ENCODE data around the gene SLC25A21. TPM values are rescaled to one million over a fixed set of nuclear protein-coding genes. Genes with fewer than 3 reads are reported as not detected.

SLC25A21 gene
- total and polyA plus RNA-seq, 2 of the 13 experiments (the other 11 are each of a cell fraction or from before 2014, with no cell fraction given) = 1.9 to 2.9 TPM

DNA sequence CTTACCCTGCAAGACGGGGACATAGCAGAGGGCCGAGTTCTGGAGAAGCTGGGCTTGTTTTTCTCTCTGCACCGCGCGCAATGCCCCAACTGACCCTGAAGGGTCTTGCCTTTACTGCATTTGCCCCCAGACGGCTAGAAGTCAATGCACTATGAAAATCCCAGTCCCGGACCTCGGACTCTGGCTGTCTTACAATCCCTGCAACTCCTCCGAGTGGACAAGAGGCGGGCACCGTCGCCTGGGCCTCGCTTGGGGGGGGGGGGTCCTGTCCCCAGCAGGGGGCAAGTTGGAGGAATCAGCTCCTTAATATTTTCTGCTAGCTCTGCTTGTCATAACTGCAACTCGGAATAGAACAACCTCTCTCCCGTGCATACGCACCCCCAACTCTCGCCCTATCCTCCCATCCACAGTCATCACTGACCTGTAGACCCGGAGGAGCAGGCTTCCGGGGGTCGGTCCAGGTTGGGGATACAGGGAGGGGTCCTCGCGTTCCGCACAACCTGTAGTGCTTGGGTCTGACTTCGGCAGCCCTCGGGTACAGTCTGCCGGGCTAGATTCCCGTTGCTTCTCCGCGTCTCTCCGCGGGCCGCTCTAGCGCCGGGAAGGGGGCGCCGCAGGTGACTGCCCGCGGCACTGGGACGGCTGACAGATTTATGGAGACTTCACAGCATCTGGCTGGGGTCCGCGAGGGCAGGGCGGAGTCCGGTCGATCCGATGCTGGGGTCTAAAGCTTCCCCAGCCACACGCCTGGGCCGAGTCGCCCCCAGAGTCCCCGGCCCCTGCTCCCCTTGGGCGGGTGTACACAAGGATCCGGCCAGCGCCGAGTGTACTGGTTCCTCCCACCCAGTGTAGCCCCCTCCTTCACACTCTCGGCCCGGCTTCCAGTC lies 514.0 kb downstream of the SLC25A21 start (continued):
- TF ChIP-seq, protein P1, sequence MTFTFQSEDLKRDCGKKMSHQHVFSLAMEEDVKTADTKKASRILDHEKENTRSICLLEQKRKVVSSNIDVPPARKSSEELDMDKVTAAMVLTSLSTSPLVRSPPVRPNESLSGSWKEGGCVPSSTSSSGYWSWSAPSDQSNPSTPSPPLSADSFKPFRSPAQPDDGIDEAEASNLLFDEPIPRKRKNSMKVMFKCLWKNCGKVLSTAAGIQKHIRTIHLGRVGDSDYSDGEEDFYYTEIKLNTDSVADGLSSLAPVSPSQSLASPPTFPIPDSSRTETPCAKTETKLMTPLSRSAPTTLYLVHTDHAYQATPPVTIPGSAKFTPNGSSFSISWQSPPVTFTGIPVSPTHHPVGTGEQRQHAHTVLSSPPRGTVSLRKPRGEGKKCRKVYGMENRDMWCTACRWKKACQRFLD (CRISPR knock-in tag; IDR thresholded peaks at IDR 0.05; ENCODE audit: borderline replicate concordance) = 0 out of 2 replicates have a peak, but pooled peaks have one; percentile 42
- no peak for TF ChIP-seq ZNF746 (CRISPR knock-in tag; IDR thresholded peaks at IDR 0.05)
- TF ChIP-seq, protein P2, sequence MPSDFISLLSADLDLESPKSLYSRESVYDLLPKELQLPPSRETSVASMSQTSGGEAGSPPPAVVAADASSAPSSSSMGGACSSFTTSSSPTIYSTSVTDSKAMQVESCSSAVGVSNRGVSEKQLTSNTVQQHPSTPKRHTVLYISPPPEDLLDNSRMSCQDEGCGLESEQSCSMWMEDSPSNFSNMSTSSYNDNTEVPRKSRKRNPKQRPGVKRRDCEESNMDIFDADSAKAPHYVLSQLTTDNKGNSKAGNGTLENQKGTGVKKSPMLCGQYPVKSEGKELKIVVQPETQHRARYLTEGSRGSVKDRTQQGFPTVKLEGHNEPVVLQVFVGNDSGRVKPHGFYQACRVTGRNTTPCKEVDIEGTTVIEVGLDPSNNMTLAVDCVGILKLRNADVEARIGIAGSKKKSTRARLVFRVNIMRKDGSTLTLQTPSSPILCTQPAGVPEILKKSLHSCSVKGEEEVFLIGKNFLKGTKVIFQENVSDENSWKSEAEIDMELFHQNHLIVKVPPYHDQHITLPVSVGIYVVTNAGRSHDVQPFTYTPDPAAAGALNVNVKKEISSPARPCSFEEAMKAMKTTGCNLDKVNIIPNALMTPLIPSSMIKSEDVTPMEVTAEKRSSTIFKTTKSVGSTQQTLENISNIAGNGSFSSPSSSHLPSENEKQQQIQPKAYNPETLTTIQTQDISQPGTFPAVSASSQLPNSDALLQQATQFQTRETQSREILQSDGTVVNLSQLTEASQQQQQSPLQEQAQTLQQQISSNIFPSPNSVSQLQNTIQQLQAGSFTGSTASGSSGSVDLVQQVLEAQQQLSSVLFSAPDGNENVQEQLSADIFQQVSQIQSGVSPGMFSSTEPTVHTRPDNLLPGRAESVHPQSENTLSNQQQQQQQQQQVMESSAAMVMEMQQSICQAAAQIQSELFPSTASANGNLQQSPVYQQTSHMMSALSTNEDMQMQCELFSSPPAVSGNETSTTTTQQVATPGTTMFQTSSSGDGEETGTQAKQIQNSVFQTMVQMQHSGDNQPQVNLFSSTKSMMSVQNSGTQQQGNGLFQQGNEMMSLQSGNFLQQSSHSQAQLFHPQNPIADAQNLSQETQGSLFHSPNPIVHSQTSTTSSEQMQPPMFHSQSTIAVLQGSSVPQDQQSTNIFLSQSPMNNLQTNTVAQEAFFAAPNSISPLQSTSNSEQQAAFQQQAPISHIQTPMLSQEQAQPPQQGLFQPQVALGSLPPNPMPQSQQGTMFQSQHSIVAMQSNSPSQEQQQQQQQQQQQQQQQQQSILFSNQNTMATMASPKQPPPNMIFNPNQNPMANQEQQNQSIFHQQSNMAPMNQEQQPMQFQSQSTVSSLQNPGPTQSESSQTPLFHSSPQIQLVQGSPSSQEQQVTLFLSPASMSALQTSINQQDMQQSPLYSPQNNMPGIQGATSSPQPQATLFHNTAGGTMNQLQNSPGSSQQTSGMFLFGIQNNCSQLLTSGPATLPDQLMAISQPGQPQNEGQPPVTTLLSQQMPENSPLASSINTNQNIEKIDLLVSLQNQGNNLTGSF (CRISPR knock-in tag; IDR thresholded peaks at IDR 0.05) = no peak
- no peak for TF ChIP-seq HNRNPK (IDR thresholded peaks at IDR 0.05; ENCODE audit: low read depth, low read length, poor library complexity, severe bottlenecking)
- TF ChIP-seq ATF7 (IDR thresholded peaks at IDR 0.05) = no peak
- TF ChIP-seq ATF7 (CRISPR knock-in tag; IDR thresholded peaks at IDR 0.05) = no peak
